UCSD-AML1 (cell line): ENCODE measurements around the gene MKRN2OS.
A peak's percentile ranks its signal among the peaks of the same experiment; 100 is the strongest.

Experiments
- DNase-seq: peaks from one replicate; lab custom pipeline; 2025; ENCODE audit not compliant: unreplicated experiment; lab: John Stamatoyannopoulos, UW

MKRN2OS gene

GRCh38 chr3:12516873-12517272 lies 28.4 kb downstream of the MKRN2OS start:
- DNase-seq: no peak

- DNase-seq: no peak
Observed at GRCh38 chr3:12515631-12516030, 29.7 kb downstream of the MKRN2OS start.

GRCh38 chr3:12513694-12514446 lies 31.4 kb downstream of the MKRN2OS start:
- DNase-seq: no peak

GRCh38 chr3:12512534-12513118 lies 32.7 kb downstream of the MKRN2OS start:
- DNase-seq: no peak

- DNase-seq: no peak
Observed at GRCh38 chr3:12509466-12509865, 35.8 kb downstream of the MKRN2OS start.

- DNase-seq: no peak
Observed at GRCh38 chr3:12508291-12508700, 37.0 kb downstream of the MKRN2OS start.

- no peak for DNase-seq
Observed at GRCh38 chr3:12507591-12508281, 37.6 kb downstream of the MKRN2OS start.

GRCh38 chr3:12506201-12506709 lies 39.0 kb downstream of the MKRN2OS start:
- DNase-seq: no peak

GRCh38 chr3:12503126-12503957 lies 42.0 kb downstream of the MKRN2OS start:
- DNase-seq: peak; percentile 46

GRCh38 chr3:12501360-12502020 lies 43.8 kb downstream of the MKRN2OS start:
- DNase-seq: no peak

- no peak for DNase-seq
Observed at GRCh38 chr3:12499474-12499873, 45.8 kb downstream of the MKRN2OS start.

- no peak for DNase-seq
Observed at GRCh38 chr3:12496453-12496761, 48.9 kb downstream of the MKRN2OS start.

- DNase-seq: no peak
Observed at GRCh38 chr3:12495749-12496452, 49.4 kb downstream of the MKRN2OS start.

GRCh38 chr3:12490547-12490946 lies 54.8 kb downstream of the MKRN2OS start:
- no peak for DNase-seq

- no peak for DNase-seq
Observed at GRCh38 chr3:12489832-12490231, 55.5 kb downstream of the MKRN2OS start.
